Smooth muscle cell of the brain vasculature (primary cell): ENCODE results near the gene PARD3B.
A peak's percentile ranks its signal among the peaks of the same experiment; 100 is the strongest.

ENCODE experiments used
- DNase-seq: peaks from one replicate; pipeline ENCODE4 v3.0.0-alpha.2; 2012; ENCODE audit warnings: low read depth, low spot score

Gene PARD3B

GRCh38 chr2:205003288-205003687 lies 458.0 kb downstream of the PARD3B start:
- no peak for DNase-seq

- no peak for DNase-seq
Measured at GRCh38 chr2:205010196-205010595, 464.9 kb downstream of the PARD3B start.

- DNase-seq = no peak
Measured at GRCh38 chr2:205011031-205011430, 465.8 kb downstream of the PARD3B start.

- DNase-seq = no peak
Measured at GRCh38 chr2:205012961-205013360, 467.7 kb downstream of the PARD3B start.

- no peak for DNase-seq
Measured at GRCh38 chr2:205013586-205013985, 468.3 kb downstream of the PARD3B start.

GRCh38 chr2:205014201-205014600 lies 468.9 kb downstream of the PARD3B start:
- no peak for DNase-seq

GRCh38 chr2:205017381-205017780 lies 472.1 kb downstream of the PARD3B start:
- DNase-seq = no peak

GRCh38 chr2:205017912-205018311 lies 472.6 kb downstream of the PARD3B start:
- no peak for DNase-seq

- DNase-seq = no peak
Measured at GRCh38 chr2:205020673-205021072, 475.4 kb downstream of the PARD3B start.

- no peak for DNase-seq
Measured at GRCh38 chr2:205022841-205023240, 477.6 kb downstream of the PARD3B start.

GRCh38 chr2:205024822-205025518 lies 479.7 kb downstream of the PARD3B start:
- DNase-seq = no peak

- DNase-seq = no peak
Measured at GRCh38 chr2:205025580-205026240, 480.4 kb downstream of the PARD3B start.

- DNase-seq = peak; percentile 57
Measured at GRCh38 chr2:205030695-205031094, 485.4 kb downstream of the PARD3B start.

GRCh38 chr2:205032093-205032551 lies 486.8 kb downstream of the PARD3B start:
- DNase-seq = no peak

- DNase-seq = no peak
Measured at GRCh38 chr2:205033431-205033830, 488.2 kb downstream of the PARD3B start.

- DNase-seq = no peak
Measured at GRCh38 chr2:205034034-205034433, 488.8 kb downstream of the PARD3B start.

GRCh38 chr2:205040323-205040722 lies 495.0 kb downstream of the PARD3B start:
- no peak for DNase-seq

- no peak for DNase-seq
Measured at GRCh38 chr2:205041472-205042130, 496.3 kb downstream of the PARD3B start.

- DNase-seq = no peak
Measured at GRCh38 chr2:205043285-205043684, 498.0 kb downstream of the PARD3B start.

- DNase-seq = no peak
Measured at GRCh38 chr2:205045706-205046105, 500.4 kb downstream of the PARD3B start.

GRCh38 chr2:205047273-205047839 lies 502.1 kb downstream of the PARD3B start:
- DNase-seq = no peak

GRCh38 chr2:205051417-205051816 lies 506.1 kb downstream of the PARD3B start:
- no peak for DNase-seq
